DMS79 (cell line): Measurements from ENCODE around the gene ARHGEF7.

ENCODE experiments used
- DNase-seq: peaks from one replicate; lab custom pipeline; 2025; lab: John Stamatoyannopoulos, UW

The ARHGEF7 gene

DNA sequence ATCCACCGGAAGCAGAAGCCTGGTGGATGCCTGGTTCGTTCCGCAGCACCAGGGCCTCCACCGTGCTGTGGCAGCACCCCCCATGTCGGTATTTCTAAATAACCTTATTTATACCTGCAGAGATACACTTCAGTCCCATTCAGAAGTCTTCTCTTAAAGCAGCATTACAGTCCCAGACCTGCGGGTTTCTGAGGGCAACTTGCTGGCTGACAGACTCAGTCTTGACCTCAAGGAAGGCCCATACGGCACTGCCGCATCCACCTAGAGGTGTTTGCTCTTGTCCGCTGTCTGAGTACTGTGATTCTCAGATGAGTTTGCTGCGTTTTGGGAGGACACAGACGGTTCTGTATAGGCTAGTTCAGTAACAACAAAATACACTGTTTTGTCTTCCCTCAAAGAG lies 188.4 kb downstream of the ARHGEF7 start:
- DNase-seq = no peak

DNA sequence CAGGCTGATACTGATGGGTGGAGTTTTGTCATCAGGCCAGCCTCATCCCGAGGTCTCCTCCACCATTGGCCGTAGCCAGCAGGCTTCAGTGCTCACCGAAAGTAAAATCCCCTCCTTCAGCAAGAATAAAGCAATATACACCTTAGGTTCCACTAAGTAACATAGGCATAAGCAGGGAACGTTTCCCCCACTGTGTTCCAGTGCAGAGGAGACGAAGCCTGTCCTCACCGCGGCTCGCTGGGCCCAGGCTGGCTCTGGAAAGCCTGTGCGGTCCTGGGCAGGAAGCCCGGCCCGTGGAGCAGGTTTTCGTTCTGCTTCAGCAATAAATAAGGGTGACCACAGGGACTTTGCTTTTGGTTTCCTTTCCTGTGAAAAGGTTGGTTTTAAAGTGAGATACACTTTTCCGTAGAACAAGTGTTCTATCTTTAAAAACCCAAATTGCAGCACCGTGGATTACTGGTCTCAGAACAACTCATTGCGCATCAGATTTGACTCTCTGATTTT lies 189.0 kb downstream of the ARHGEF7 start:
- DNase-seq = no peak

GRCh38 chr13:111304603-111305289 lies 189.6 kb downstream of the ARHGEF7 start:
- no peak for DNase-seq

GRCh38 chr13:111312944-111313590 lies 198.0 kb downstream of the ARHGEF7 start:
- DNase-seq = no peak

DNA sequence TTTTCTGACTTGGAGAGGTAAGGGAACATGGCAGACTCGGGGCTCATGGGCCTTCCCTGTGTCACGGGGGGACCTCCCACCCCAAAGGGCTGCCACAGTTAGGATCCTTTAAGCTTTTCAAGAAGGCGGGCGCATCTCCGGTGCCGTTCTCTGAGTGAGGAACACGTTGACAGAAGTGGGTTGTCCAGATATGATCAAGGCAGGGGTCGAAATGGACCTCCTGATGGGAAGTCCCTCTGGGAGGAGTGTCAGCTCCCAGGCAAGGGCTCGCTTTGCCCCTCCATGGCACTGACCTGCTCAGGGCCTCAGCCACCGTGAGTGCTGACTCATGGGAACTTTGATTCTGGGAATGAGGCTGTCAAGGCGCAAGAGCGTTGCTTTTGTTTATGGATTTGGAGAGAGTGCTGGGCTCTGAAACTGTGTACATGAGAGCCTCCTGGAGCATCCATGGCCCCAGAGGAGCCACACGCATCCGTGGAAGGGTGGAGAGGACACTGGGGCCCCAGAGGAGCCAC lies 198.9 kb downstream of the ARHGEF7 start:
- DNase-seq = no peak

- DNase-seq = no peak
Measured at GRCh38 chr13:111314852-111315251, 199.7 kb downstream of the ARHGEF7 start.

- DNase-seq = no peak
Measured at GRCh38 chr13:111315347-111315995, 200.4 kb downstream of the ARHGEF7 start.

GRCh38 chr13:111316161-111316730 lies 201.1 kb downstream of the ARHGEF7 start:
- no peak for DNase-seq

DNA sequence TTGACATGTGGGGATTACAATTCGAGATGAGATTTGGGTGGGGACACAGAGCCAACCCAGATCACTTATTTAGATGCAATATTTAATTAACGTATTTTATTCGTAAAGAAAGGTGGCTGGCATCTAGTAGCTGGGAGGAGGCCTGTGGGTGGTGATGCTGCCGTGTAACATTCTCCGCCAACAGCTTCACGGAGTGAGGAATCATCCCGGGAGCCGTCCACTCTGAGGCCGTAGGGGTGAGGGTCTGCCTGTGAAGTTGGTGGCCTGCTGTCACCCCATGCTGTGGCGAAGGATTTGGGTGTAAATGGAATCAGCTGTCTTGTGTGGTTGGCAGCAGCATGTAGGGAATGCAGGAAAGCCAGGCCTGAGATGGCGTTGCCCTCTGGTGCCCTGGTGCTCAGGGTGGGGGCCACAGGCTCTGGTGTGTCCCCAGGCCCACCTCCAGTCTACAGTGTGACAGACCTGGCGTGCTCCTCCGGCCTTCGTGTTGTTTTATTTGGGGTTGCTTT lies 202.0 kb downstream of the ARHGEF7 start:
- DNase-seq = no peak

DNA sequence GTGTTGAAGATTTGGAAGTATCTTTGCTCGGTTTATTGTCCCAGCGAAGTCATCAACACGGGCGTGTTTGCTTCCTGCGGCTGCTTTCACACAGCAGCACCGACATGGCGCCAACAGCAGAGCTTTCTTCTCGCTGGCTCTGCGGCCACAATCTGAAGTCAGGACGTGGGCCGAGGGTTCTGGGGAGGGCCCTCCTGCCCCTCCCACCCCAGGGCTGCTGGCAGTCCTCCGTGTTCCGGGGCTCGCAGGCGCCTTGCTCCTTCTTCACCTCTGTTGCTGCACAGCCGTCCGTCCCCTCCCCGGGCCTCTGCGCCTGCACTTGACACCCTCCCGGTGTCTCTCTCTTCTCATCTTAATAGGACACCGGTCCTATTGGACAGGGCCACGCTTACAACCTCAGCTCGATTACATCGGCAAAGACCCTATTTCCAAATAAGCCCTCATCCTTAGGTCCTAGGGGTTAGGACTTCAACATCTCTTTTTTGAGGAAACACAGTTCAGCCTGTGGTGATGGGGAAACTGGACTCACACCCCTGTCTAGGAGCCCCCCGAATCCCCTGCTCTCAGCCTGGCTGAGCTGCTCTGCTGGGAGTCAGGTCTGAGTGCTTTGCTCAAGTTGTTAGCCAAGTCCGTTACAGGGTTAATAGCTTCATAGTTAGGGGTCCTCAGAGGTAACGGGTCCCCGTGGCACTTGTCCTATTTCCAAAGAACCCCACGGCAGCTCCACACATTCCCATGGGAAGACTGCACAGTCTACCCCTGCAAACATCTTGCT lies 202.6 kb downstream of the ARHGEF7 start:
- no peak for DNase-seq

- no peak for DNase-seq
Measured at GRCh38 chr13:111318386-111318785, 203.3 kb downstream of the ARHGEF7 start.

- no peak for DNase-seq
Measured at GRCh38 chr13:111319521-111319920, 204.4 kb downstream of the ARHGEF7 start.

DNA sequence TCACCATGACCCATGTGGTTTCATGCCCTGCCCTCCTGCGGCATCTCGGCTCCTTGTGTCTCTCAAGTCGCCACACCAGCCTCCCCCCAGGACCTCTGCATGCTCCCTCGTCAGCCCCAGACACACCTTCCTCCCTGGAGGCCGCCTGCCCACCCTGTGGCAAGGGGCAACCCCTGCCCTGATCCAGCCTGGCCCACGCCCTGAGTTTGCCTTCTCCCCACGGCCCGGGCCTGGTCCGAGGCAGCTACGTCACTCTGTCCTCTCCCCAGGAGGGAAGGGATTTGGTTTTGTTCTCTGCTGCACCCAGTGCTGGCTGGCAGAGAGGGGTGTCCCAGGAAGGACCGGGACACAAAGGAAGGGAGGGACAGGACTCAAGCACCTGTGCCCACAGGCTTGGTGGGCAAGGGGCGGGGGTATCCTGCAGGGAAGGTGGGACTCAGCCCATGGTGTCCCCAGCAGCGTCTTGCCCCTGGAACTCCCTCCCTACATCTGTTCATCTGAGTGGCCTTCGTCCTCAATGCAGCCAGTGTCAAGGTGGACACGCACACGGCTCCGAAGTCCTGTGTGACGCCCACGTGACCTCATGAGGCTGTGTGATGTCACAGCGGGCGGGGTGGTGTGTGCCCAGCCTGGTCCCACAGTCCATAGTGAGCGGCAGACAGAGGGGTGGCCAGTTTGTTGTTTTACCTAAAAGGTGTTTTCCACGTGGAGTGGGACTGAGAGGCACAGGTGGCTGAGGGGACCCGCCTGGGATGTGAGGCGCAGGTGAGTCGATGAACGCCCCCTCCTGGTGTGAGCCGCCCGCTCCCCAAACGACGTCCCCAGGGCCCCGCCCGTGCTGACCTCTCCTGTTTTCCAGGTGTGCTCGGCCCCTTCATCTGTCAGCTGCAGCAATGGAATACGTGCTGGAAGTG lies 205.1 kb downstream of the ARHGEF7 start, which contains the start of gene TEX29:
Gene TEX29, plus strand, starts transcription at position 645 of the 914 bp plus-strand sequence. Its CDS starts 249 bp downstream, at position 894.
- DNase-seq = no peak

DNA sequence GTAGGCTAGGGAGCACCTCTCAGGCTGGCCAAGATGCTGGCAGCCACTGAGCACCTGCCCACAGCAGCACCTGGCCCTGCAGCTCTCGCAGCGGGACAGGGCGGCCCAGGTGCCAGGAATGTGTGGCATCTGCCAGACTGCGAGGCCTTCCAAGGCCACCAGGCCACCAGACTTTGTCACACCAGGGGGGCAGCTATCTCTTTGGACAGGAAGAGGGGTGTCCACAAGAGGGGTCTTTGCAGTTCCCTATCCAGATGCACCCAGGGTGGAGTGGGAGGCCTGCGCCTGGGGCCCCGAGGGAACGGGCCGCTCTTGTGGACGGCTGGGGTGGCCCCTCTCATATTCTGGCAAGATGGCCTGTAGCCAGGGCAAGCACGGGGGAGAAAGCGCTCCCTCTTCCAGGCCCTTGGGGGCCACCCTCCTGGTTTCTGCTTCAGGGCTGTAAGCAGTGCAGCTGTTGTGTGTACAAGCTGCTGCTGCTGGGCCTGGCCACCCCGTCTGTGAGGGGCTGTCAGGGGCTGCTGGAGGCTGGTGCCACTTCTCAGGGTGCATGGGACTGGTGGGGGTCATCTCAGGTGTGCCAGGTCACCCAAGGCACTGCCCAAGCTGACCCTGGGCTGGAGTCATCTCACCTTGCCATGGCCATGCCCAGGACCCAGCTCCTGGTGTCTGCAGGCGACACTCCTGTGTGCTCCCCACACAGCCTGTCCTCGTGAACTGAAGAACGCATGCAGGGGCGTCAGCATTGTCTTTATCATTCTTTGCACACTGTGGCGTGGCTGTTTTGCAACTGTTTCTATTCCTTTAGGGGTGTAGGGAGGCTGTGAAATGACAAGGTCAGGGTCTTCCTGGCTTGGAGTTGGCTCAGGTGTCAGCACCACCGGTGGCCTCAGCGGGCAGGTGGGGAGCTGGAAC lies 207.1 kb downstream of the ARHGEF7 start:
- no peak for DNase-seq

GRCh38 chr13:111322916-111323331 lies 207.8 kb downstream of the ARHGEF7 start:
- no peak for DNase-seq

- DNase-seq = no peak
Measured at GRCh38 chr13:111323549-111323948, 208.4 kb downstream of the ARHGEF7 start.

DNA sequence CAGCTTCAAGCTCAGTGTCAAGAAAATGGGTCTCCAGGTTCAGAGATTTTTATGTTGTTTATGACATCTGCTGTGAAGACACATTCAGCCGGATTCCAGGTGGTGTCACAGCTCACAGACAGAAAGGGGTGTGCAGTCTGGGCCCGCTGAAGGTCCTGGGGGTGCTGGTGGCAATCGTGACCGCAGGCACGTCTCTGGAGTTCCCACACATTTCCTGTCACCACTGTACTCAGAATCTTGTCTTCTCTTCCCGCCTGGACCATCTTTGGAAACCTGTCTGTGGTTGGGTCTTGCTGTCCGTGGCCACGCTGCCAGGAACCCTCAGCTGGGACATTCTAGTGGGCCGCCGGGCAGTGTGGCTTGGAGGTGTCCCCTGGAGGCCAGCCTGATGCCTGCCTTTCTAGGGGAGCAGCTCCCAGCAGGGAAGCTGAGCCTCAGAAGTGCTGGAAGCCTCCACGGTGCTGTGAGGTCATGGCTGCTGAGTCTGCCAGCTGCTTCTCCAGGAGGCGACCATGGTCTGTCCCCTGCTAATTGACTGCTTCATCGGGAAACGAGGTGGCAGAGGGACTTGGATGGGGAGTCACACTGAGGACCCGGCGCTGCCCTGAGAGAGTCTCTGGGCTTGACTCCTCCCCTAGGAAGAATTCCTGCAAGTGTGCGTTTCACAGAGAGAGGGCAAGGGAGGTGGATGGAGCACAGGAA lies 209.0 kb downstream of the ARHGEF7 start:
- no peak for DNase-seq

DNA sequence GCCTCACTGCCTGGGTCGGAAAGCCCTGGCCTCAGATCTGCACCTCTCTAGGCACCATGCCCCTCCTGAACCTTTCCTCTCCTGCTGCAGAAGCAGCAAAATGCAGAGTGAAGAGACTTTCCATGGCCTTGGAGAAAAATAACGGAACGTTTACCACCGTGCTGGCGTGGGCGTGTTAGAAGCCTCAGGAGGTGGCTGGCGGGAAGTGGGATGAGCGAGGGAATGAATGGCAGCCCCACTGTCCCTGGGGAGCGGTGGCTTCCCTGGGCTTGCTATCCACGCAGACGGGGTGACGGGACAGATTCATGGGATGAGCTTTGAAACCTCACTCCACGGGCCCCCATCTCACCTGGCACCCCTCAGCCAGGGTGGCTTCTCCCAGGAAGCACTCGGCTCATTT lies 209.6 kb downstream of the ARHGEF7 start:
- no peak for DNase-seq
